NT2/D1 (cell line): ENCODE measurements around the gene FASTK.
A peak's percentile ranks its signal among the peaks of the same experiment; 100 is the strongest.

Source experiments
- DNase-seq: peaks from one replicate; pipeline ENCODE4 v3.0.0-alpha.2; 2011; ENCODE audit warnings: low read depth, low spot score
- H3K27me3 ChIP-seq: 2 replicates; pipeline ENCODE4 v1.6.0; 2011; ENCODE audit warnings: mild to moderate bottlenecking; ENCODE audit not compliant: insufficient read length, insufficient read depth
- H3K36me3 ChIP-seq: 2 replicates; pipeline ENCODE4 v1.6.1; 2011; ENCODE audit warnings: mild to moderate bottlenecking, low read length, mixed read lengths; ENCODE audit not compliant: insufficient read depth, insufficient read length
- H3K4me1 ChIP-seq: 2 replicates; pipeline ENCODE4 v1.5.1; 2011; ENCODE audit not compliant: insufficient read depth, insufficient read length
- H3K4me3 ChIP-seq: 2 replicates; pipeline ENCODE4 v1.5.1; 2011; ENCODE audit warnings: low read depth; ENCODE audit not compliant: insufficient read length
- H3K9ac ChIP-seq: 2 replicates; pipeline ENCODE4 v1.6.0; 2011; ENCODE audit warnings: low read depth; ENCODE audit not compliant: insufficient read length
- H3K9me3 ChIP-seq: 2 replicates; pipeline ENCODE4 v1.5.1; 2011; ENCODE audit warnings: mild to moderate bottlenecking, low read length; ENCODE audit not compliant: insufficient read depth
- SUZ12 ChIP-seq: IDR thresholded peaks from 2 replicates; pipeline ENCODE4 v1.6.1; 2011; ENCODE audit not compliant: insufficient read length, insufficient read depth; ENCODE audit errors: extremely low read depth
- YY1 ChIP-seq: IDR thresholded peaks from 2 replicates; pipeline ENCODE4 v1.6.1; 2011; ENCODE audit not compliant: insufficient read length, insufficient read depth
- ZNF274 ChIP-seq: IDR thresholded peaks from 2 replicates; pipeline ENCODE4 v1.6.1; 2011; ENCODE audit warnings: mild to moderate bottlenecking, low read depth, low read length

FASTK gene

GRCh38 chr7:151035026-151035717, 45.4 kb downstream of the FASTK start:
- Histone ChIP-seq H3K4me1 (peaks cover 11% of the 10 kb centered on the region), H3K36me3 (peaks cover 57% of the 10 kb centered on the region), H3K4me3 (no peak overlapping the region), H3K9me3 (no peaks in the 10 kb centered on the region), H3K27me3 (no peaks in the 10 kb centered on the region), H3K9ac (no peak overlapping the region)
- no peak for TF ChIP-seq SUZ12
- TF ChIP-seq ZNF274 = no peak
- TF ChIP-seq YY1 = no peak
- no peak for DNase-seq

GRCh38 chr7:151034312-151035025, 46.1 kb downstream of the FASTK start:
- no peak for DNase-seq
- peaks cover 62% of the 10 kb centered on the region for H3K36me3 ChIP-seq
- H3K4me1 ChIP-seq = peaks cover 6% of the 10 kb centered on the region
- no peak overlapping the region for H3K4me3 ChIP-seq
- no peak overlapping the region for H3K9ac ChIP-seq
- no peaks in the 10 kb centered on the region for H3K9me3 ChIP-seq
- no peaks in the 10 kb centered on the region for H3K27me3 ChIP-seq
- TF ChIP-seq ZNF274 (no peak), SUZ12 (no peak), YY1 (no peak)

GRCh38 chr7:151033864-151034249, 46.8 kb downstream of the FASTK start:
- no peak overlapping the region for H3K9ac ChIP-seq
- H3K4me1 ChIP-seq = peaks cover 5% of the 10 kb centered on the region
- TF ChIP-seq SUZ12 = no peak
- no peak for TF ChIP-seq YY1
- TF ChIP-seq ZNF274 = no peak
- H3K27me3 ChIP-seq = no peaks in the 10 kb centered on the region
- H3K4me3 ChIP-seq = no peak overlapping the region
- no peak for DNase-seq
- H3K36me3 ChIP-seq = peaks cover 63% of the 10 kb centered on the region
- no peaks in the 10 kb centered on the region for H3K9me3 ChIP-seq

- peaks cover 63% of the 10 kb centered on the region for H3K36me3 ChIP-seq
Observed at GRCh38 chr7:151032936-151033863, 47.4 kb downstream of the FASTK start.

GRCh38 chr7:151031011-151031410, 49.6 kb downstream of the FASTK start:
- H3K36me3 ChIP-seq = peaks cover 51% of the 10 kb centered on the region
- no peaks in the 10 kb centered on the region for H3K9me3 ChIP-seq
- DNase-seq = no peak
- TF ChIP-seq SUZ12 (no peak), ZNF274 (no peak), YY1 (no peak)
- H3K9ac ChIP-seq = no peak overlapping the region
- H3K27me3 ChIP-seq = no peaks in the 10 kb centered on the region
- no peak overlapping the region for H3K4me3 ChIP-seq
- H3K4me1 ChIP-seq = peaks cover 3% of the 10 kb centered on the region

More at GRCh38 chr7:151032936-151033863, 47.4 kb downstream of the FASTK start:
- TF ChIP-seq YY1 = no peak
- TF ChIP-seq SUZ12 = no peak
- TF ChIP-seq ZNF274 = no peak
- H3K27me3 ChIP-seq = no peaks in the 10 kb centered on the region
- H3K9ac ChIP-seq = no peak overlapping the region
- no peaks in the 10 kb centered on the region for H3K4me1 ChIP-seq
- no peaks in the 10 kb centered on the region for H3K9me3 ChIP-seq
- DNase-seq = no peak
- H3K4me3 ChIP-seq = no peak overlapping the region

- H3K4me3 ChIP-seq = peak overlapping the region; percentile 84
- no peak for TF ChIP-seq YY1
- TF ChIP-seq ZNF274 = no peak
- TF ChIP-seq SUZ12 = no peak
- peaks cover 31% of the 10 kb centered on the region for H3K36me3 ChIP-seq
- H3K27me3 ChIP-seq = no peaks in the 10 kb centered on the region
- peak overlapping the region; percentile 75 for H3K9ac ChIP-seq
- H3K9me3 ChIP-seq = no peaks in the 10 kb centered on the region
- peaks cover 7% of the 10 kb centered on the region for H3K4me1 ChIP-seq
- no peak for DNase-seq
Observed at GRCh38 chr7:151028948-151029501, 51.6 kb downstream of the FASTK start.
